CD4-positive, alpha-beta T cell (primary cell): Measurements from ENCODE around the gene ASXL3. TPM values are rescaled to one million over a fixed set of nuclear protein-coding genes. Genes with fewer than 3 reads are reported as not detected.

Experiments
- ATAC-seq: fragments of 200-7000 bp; cut with Tn5 transposase; one replicate; pipeline ENCODE4 v1.10.0; 2022; ENCODE audit warnings: mild to moderate bottlenecking; ENCODE audit not compliant: poor library complexity
- CTCF ChIA-PET: fragments of 350-600 bp; sonication (Branson Sonifier 250); formaldehyde crosslinking; loops from one replicate; lab custom pipeline; 2021; ENCODE audit warnings: antibody characterized with exemption, inconsistent platforms; lab: Charles Lee
- POLR2A ChIA-PET: fragments of 350-600 bp; sonication (Branson Sonifier 250); formaldehyde crosslinking; loops from one replicate; lab custom pipeline; 2021; ENCODE audit warnings: antibody characterized with exemption, inconsistent platforms; lab: Charles Lee
- DNase-seq, 14 experiments: peaks; one replicate each; pipeline ENCODE4 v3.0.0-alpha.2; 2013 to 2020; ENCODE audit warnings: mixed read lengths in 2 of 14
- H3K27ac ChIP-seq, 2 donors: one replicate each; pipeline versions ENCODE4 v1.5.1 to v1.7.0; 2013; ENCODE audit warnings: low read length in 2 of 2, low read depth in 1 of 2, mild to moderate bottlenecking in 1 of 2
- H3K27me3 ChIP-seq, 2 experiments: 1 replicate in 1 of 2; 2 replicates in 1 of 2; pipeline versions ENCODE4 v1.6.1 to v1.7.0; 2013; ENCODE audit warnings: low read length in 2 of 2, control low read depth in 1 of 2, mild to moderate bottlenecking in 1 of 2, moderate library complexity in 1 of 2; ENCODE audit not compliant: insufficient read depth in 2 of 2, control insufficient read depth in 1 of 2
- H3K36me3 ChIP-seq: one replicate; pipeline ENCODE4 v1.6.1; 2013; ENCODE audit warnings: low read length, control low read depth; ENCODE audit not compliant: insufficient read depth
- H3K4me1 ChIP-seq: one replicate; pipeline ENCODE4 v1.6.1; 2013; ENCODE audit warnings: low read length, control low read depth; ENCODE audit not compliant: insufficient read depth
- H3K4me3 ChIP-seq: one replicate; pipeline ENCODE4 v1.5.1; 2013; ENCODE audit warnings: mild to moderate bottlenecking, low read length, moderate library complexity
- H3K9me3 ChIP-seq, 2 experiments: 1 replicate in 1 of 2; 2 replicates in 1 of 2; pipeline versions ENCODE4 v1.6.1 to v1.7.0; 2013; ENCODE audit warnings: low read length in 2 of 2, mild to moderate bottlenecking in 2 of 2, control low read depth in 1 of 2, moderate library complexity in 1 of 2; ENCODE audit not compliant: control insufficient read depth in 1 of 2, insufficient read depth in 1 of 2
- H3K27ac Mint-ChIP-seq: one replicate; pipeline ENCODE4 v1.8.0; 2020; ENCODE audit warnings: mixed read lengths
- H3K27me3 Mint-ChIP-seq: one replicate; pipeline ENCODE4 v1.8.0; 2021; ENCODE audit warnings: mixed read lengths
- H3K36me3 Mint-ChIP-seq: one replicate; pipeline ENCODE4 v1.8.0; 2021; ENCODE audit warnings: low read depth, mixed read lengths
- H3K4me1 Mint-ChIP-seq: one replicate; pipeline ENCODE4 v1.8.0; 2021; ENCODE audit warnings: low read depth, mixed read lengths
- H3K4me3 Mint-ChIP-seq: one replicate; pipeline ENCODE4 v1.8.0; 2020; ENCODE audit warnings: mild to moderate bottlenecking, mixed read lengths
- H3K9me3 Mint-ChIP-seq: one replicate; pipeline ENCODE4 v1.8.0; 2020; ENCODE audit warnings: mixed read lengths
- CTCF ChIP-seq: fragments of 200-600 bp; IDR thresholded peaks from one replicate; pipeline ENCODE4 v1.8.0; 2022; ENCODE audit warnings: antibody characterized with exemption, mild to moderate bottlenecking
- intact Hi-C, 2 experiments: fragments of 100-400 bp; cut with DNase I in 1 of 2; cut with micrococcal nuclease in 1 of 2; formaldehyde crosslinking; loops; one replicate each; pipeline versions ENCODE4 v1.15.1 to v1.9.0; 2023 to 2025; cut with DNase I, micrococcal nuclease
- total RNA-seq, 174 experiments: library from RNA in 2 of 174; stranded (reverse) in 2 of 174; gene quantifications; one replicate each; pipeline ENCODE4 v1.2.3 and lab custom pipeline; 2021 to 2026

ASXL3 gene
- total RNA-seq, 2 experiments from 2014 or later, result not detected

GRCh38 chr18:33735428-33735827 lies 157.4 kb downstream of the ASXL3 start:
- H3K36me3 ChIP-seq, result no peaks in the 10 kb centered on the region
- ChIA-PET POLR2A (no interaction called here), CTCF (no interaction called here)
- H3K27me3 ChIP-seq, result no peaks in the 10 kb centered on the region
- intact Hi-C loops, result no loop called here
- Mint-ChIP-seq H3K27ac (no peak overlapping the region), H3K4me1 (no peaks in the 10 kb centered on the region), H3K9me3 (peaks cover 2% of the 10 kb centered on the region), H3K27me3 (no peaks in the 10 kb centered on the region), H3K4me3 (no peak overlapping the region), H3K36me3 (no peaks in the 10 kb centered on the region)
- no peaks in the 10 kb centered on the region for H3K9me3 ChIP-seq
- H3K4me1 ChIP-seq, result no peaks in the 10 kb centered on the region
- H3K27ac ChIP-seq, result no peak overlapping the region
- no peak for TF ChIP-seq CTCF
- DNase-seq (no peak), ATAC-seq (no peak)
- no peak overlapping the region for H3K4me3 ChIP-seq

DNA sequence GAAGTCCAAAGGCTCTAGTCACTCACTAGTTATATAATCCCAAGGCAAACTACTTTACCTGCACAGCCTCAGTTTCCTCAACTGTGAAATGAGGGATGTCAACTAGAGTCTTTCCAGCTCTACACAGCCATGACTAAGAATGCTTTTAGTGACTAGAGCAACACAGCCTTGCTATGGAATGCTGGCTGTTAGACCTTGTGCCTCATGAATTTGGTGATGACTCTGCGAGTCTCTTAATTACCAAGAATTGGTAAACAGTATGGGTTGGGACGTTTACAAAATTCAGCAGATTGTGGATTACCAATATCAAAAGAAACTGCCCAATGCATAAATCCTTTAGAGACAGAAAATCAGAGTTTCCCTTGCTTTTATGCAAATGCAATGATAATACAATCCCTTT lies 163.7 kb downstream of the ASXL3 start:
- Histone ChIP-seq H3K4me1 (no peaks in the 10 kb centered on the region), H3K4me3 (no peak overlapping the region), H3K36me3 (no peaks in the 10 kb centered on the region), H3K9me3 (peaks cover 0 to 14% of the 10 kb centered on the region in 2 experiments), H3K27ac (no peak overlapping the region), H3K27me3 (no peaks in the 10 kb centered on the region)
- Mint-ChIP-seq H3K4me3 (no peak overlapping the region), H3K4me1 (no peaks in the 10 kb centered on the region), H3K36me3 (no peaks in the 10 kb centered on the region), H3K27ac (no peak overlapping the region), H3K27me3 (no peaks in the 10 kb centered on the region), H3K9me3 (peaks cover 4% of the 10 kb centered on the region)
- ChIA-PET POLR2A (no interaction called here), CTCF (no interaction called here)
- TF ChIP-seq CTCF, result no peak
- DNase-seq (no peak), ATAC-seq (no peak)
- intact Hi-C loops, result no loop called here

DNA sequence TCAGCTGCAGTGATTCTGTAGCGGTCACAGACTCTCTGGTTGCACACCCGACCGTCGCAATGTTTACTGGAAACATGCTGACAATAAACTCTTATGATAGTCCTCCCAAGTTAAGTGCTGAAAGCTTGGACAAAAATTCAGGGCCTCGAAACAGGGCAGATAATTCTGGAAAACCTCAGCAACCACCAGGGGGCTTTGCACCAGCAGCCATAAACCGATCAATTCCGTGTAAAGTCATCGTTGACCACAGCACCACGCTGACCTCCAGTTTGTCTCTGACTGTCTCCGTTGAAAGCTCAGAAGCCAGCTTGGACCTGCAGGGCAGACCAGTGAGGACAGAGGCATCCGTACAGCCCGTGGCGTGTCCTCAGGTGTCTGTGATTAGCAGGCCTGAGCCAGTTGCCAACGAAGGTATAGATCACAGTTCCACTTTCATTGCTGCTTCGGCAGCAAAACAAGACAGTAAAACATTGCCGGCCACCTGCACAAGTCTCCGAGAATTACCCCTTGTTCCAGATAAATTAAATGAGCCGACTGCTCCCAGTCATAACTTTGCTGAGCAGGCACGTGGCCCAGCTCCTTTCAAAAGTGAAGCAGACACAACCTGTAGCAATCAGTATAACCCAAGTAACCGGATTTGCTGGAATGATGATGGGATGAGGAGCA lies 166.1 kb downstream of the ASXL3 start:
- Mint-ChIP-seq H3K27ac (no peak overlapping the region), H3K36me3 (no peaks in the 10 kb centered on the region), H3K4me1 (no peaks in the 10 kb centered on the region), H3K4me3 (no peak overlapping the region), H3K9me3 (peaks cover 7% of the 10 kb centered on the region), H3K27me3 (no peaks in the 10 kb centered on the region)
- H3K27me3 ChIP-seq, result no peaks in the 10 kb centered on the region
- DNase-seq (no peak), ATAC-seq (no peak)
- ChIA-PET POLR2A (no interaction called here), CTCF (no interaction called here)
- H3K36me3 ChIP-seq, result no peaks in the 10 kb centered on the region
- intact Hi-C loops, result no loop called here
- H3K9me3 ChIP-seq, result peaks cover 0 to 14% of the 10 kb centered on the region in 2 experiments
- H3K4me3 ChIP-seq, result no peak overlapping the region
- TF ChIP-seq CTCF, result no peak
- no peak overlapping the region for H3K27ac ChIP-seq
- no peaks in the 10 kb centered on the region for H3K4me1 ChIP-seq
